GM21528 (cell line): ENCODE measurements around the gene SLC6A18.
"Not testable (repeated sequence)": the region's sequence is repeated elsewhere in the genome, so short reads cannot be mapped to it uniquely, and the experiment has no call there.

Experiments
- ATAC-seq: cut with Tn5 transposase; IDR thresholded peaks from one replicate; pipeline ENCODE4 v1.9.1; 2021; ENCODE audit warnings: mild to moderate bottlenecking, moderate library complexity; ENCODE audit not compliant: unreplicated experiment, low FRiP score

The SLC6A18 gene

DNA sequence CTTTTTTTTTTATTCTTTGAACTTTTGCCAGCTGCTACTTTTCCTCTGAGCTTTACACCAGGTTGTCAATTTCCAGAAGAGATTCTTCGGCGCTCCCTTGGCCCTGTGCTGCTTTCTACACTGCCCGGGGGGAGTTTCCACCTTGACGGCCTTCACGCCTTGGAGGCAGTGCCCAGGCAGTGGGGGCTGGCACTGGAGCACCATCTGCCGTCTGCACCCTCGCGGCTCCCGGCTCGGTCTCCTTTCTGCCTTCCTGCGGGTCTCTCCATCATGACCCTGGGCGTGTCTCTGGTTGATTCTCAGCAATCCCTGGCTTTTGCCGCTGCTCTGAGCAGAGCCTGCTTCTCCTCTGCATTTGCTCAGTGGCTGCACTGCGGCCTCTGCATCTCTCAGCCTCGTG lies 2.9 kb downstream of the SLC6A18 start:
- ATAC-seq = no peak

DNA sequence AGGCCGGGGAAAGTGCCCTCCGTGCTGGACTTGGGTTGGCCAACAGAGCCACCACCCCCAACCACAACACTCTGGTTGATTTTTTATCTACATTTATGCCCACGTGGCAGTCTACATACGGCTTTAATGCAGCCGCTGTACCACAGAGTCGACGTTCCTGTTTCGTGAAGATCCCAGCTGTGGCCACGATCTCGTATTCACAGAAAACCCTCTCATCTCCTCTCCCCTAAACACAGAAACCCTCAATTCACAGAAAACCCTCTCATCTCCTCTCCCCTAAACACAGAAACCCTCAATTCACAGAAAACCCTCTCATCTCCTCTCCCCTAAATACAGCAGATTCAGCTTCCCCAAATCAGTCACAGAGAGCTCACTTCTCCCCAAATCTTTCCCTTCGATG lies 3.8 kb downstream of the SLC6A18 start:
- ATAC-seq = not testable (repeated sequence)

DNA sequence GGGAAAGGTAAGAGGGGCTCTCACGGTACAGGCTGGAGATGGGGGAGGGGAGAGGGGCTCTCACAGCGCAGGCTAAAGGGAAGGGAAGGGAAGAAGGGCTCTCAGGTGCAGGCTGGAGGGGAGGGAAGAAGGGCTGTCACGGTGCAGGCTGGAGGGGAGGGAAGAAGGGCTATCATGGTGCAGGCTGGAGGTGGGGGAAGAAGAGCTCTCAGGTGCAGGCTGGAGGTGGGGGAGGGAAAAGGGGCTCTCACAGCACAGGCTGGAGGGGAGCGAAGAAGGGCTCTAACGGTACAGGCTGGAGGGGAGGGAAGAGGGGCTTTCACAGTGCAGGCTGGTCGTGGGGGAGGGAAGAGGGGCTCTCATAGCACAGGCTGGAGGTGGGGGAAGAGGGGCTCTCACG lies 4.6 kb downstream of the SLC6A18 start:
- ATAC-seq = no peak

DNA sequence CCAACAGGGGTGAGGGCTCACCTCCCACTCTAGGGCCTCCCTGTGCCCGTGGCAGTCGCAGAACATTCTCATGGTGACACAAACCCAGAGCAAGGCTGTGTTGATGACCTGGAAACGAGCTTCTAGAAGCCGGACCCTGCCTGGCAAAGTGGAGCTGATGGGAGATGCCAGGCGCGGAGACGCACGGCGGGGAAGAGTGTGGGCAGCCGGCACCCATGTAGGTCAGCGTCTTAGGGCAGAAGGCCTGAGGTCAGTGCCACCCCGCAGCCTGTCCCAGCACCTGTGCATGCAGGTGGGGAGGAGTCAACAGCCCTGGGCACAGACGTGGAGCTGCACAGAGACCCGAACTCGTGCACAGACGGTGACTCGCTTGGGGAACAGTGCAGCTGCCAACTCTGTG lies 5.4 kb downstream of the SLC6A18 start:
- ATAC-seq = no peak

DNA sequence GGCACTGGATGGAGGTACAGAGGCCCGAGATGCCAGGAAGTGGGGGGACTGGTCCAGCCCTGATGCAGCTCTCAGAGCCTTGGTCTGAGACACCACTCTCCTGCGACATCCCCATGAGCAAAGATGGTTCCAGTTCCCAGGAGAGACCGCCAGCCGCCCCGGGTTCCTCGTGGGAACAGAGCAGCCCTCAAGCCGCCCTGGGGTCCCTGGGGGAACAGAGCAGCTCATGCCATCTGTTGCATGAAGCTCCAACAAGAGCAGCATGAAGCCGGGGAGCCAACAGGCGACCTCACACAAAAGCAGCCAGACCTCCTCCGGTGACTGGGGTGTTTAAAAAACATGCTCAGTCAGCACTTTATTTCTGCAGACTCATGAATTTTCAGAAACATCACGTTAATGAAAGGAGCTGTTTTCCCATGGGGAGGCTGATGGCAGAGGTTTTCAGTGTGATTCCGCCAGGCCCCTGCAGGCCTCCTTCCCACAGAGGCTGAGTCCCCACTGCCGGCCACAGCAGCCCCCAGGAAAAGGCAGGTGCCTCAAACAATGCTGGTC lies 6.2 kb downstream of the SLC6A18 start:
- no peak for ATAC-seq

GRCh38 chr5:1232780-1233179 lies 7.6 kb downstream of the SLC6A18 start:
- no peak for ATAC-seq

DNA sequence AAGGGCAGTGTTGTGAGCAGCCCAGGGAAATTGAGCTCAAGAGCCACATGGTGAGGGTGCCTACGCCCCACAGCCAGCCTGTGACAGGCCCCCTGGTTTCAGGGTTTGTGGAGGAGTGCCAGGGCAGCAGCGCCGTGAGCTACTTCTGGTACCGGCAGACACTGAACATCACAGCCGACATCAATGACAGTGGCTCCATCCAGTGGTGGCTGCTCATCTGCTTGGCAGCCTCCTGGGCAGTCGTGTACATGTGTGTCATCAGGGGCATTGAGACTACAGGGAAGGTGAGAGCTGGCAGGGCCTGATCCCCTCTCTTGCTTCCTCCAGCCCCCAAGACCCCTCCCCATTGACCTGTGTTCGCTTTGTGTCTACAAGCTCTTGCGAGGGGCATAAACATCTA lies 10.2 kb downstream of the SLC6A18 start:
- no peak for ATAC-seq

- ATAC-seq = no peak
Measured at GRCh38 chr5:1235838-1236237, 10.7 kb downstream of the SLC6A18 start.

DNA sequence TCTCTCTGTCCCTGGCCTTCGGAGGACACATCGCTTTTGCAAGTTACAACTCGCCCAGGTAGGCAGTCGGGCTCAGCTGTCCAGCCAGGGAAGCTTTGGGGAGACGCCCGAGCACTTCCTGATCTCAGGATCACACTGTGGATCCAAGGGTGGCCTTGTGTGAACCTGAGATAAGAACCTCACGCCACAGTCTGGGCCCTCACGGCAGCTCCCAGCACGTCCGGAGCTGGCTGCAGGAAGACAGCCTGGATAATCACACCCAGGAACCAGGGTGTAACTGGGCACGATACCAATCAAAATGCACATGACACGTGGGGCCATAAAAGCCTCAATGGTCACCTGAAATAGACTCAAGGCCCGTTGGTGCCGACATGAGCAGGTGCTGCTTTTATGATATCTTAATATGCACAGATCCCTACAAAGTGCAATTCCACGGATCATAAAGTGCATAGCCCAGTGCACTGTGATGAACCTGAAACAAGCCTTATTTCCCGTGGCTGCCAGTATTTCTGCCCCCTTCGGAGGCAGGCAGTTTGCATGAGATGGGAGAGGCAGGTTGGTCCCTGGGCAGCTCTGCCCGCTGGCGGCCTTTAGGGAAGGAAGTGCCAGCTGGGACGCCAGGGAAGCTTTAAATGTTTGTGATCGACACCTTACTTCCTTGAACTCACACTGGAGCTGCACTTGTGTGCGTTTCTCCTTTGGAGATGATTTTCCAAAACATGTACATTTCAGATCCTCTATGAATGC lies 14.5 kb downstream of the SLC6A18 start:
- no peak for ATAC-seq

DNA sequence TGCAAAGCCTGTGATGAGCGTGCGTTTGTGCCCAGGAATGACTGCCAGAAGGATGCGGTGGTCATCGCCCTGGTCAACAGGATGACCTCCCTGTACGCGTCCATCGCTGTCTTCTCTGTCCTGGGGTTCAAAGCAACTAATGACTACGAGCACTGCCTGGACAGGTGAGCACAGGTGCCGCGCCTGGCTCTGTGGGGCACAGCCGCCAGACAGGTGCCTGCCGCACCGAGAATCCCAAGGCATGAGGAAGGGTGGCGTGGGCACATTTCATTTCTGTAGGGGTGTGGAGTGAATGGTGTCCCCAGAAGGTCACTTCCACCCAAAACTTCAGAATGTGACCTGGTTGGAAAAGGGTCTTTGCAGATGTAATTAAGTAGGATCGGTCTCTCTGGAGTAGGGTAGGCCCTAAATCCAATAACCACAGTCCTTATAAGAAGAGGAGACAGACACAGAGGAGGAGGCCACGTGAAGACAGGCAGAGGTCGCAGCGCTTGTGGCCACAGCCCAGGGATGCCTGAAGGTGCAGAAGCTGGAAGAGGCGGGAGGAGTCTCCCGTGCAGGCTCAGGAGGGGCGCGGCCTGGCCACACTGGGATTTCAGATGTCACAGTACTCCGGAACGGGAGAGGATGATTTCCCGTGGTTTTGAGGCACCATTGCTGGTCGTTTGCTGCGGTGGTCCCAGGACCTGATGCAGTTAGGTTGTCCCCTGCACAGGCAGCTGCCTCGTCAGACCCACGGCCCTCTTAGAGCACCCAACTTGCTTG lies 15.5 kb downstream of the SLC6A18 start:
- ATAC-seq = no peak

- no peak for ATAC-seq
Measured at GRCh38 chr5:1241509-1242080, 16.4 kb downstream of the SLC6A18 start.

DNA sequence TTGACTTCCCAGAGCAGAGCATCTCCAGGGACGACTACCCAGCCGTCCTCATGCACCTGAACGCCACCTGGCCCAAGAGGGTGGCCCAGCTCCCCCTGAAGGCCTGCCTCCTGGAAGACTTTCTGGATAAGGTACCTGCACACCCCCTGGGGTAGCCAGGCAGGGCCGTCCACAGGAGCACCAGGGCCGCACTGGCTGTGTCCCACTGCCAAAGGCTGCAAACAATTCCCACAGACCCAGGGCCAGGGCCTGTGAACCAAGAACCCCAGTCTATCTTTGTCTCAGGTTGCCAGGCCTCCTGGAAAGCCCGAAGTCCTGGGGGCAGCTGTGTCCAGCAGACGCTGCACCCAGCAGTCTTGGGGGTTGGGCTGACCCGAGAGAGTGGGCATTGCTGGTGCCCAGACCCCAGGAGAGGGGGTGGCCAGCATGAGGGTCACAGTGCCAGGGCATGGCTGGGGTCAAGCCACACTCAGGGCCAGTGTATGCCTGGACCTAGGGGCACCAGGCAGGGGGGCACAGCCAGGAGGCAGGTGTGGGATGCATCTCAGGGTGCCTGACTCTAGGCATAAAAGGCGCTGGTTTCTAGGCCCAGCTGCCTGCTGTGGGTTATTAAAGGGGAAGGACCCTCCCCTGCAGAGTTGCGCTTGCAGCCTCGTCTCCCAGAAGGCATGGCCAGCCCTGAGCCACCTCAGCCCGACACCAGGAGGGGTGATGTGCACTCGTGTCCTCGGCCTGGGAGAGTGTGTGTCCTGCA lies 17.7 kb downstream of the SLC6A18 start:
- ATAC-seq = no peak

- no peak for ATAC-seq
Measured at GRCh38 chr5:1243487-1244130, 18.4 kb downstream of the SLC6A18 start.

DNA sequence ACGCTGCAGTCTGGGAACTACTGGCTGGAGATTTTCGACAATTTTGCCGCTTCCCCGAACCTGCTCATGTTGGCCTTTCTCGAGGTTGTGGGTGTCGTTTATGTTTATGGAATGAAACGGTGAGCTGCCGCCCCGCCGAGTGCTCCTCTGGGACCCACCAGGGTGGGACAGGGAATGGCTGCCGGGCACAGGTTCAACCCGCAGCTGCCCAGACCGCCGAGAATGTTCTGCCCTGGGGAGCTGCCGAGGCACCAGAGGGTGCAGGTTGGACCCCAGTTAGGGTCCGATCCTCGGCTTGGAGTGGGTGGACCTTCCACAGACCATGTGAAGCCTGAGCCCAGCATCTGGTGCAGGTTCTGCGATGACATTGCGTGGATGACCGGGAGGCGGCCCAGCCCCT lies 19.1 kb downstream of the SLC6A18 start:
- ATAC-seq = no peak

DNA sequence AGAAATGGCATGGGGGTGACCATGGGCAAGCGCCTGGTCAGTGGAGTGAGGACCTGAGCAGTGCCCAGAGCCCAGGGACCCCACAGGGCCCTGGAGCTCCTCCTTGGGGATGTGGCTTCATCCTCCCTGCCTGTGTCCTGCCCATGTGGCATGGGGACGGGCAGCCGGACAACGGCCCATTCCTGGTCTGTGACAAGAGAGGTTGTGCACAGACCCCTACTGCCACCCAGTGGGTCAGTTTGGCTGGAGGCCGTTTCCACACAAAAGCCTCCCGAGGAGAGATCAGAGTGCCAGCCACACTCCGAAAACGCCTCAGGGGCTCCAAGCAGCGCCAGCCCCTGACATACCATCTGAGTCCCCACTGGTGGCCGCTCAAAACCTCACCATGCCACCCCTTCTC lies 19.8 kb downstream of the SLC6A18 start:
- ATAC-seq = no peak

DNA sequence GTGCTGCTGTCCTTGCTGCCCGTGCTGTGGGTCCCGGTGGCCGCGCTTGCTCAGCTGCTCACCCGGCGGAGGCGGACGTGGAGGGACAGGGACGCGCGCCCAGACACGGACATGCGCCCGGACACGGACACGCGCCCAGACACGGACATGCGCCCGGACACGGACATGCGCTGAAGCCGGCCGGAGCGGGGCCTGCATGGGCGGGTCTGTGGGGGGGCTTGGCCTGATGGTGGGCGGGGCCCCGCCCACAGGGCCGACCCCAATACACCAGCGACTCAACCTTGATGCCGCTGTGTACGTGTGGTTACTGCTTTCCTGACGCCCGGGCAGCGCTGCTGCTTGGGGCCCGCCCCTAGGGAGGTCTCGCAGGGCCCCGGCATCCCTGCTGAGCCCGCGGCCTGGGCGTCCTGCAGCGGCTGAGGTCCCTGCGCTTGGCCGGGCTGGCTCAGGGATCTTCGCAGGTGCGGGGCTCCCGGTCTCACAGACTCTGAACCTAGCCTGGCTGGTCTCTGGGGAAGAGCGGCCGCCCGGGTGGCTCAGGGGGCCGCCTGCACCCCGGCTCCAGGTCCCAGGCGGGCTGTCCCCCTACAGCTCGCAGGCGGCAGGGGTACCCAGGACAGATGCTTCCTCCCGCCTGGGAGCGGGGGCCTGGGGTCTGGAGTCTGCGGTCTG lies 20.9 kb downstream of the SLC6A18 start:
- no peak for ATAC-seq

DNA sequence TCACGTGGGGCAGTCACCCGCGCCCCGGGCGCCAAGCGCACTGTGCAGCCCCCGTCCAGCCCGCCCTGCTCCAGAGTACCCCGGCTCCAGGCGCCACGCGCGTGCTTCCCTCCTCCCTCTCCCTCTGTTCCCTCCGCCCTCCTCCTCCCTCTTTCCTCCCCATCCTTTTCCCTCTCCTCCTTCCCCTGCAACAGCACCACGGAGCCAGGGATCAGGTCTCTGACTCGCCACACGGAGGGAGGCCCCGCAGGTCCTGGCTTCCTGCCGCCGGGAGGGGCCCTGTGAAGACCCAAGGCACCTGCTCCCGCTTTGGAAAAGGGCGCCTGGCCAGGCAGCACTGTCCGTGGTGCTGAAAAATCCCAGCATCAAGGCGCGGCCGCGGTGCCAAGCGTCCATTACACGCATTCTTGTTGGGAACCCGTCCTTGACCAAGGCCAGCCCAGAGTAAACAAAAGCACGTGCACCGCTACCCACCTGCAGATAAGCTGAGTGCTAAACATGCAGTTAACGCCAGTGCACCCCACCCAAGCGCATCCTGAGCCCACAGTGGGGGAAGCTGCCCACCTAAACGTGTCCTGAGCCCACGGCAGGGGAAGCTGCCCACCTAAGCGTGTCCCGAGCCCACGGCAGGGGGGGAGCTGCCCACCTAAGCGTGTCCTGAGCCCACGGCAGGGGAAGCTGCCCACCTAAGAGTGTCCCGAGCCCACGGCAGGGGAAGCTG lies 21.7 kb downstream of the SLC6A18 start:
- ATAC-seq = no peak

DNA sequence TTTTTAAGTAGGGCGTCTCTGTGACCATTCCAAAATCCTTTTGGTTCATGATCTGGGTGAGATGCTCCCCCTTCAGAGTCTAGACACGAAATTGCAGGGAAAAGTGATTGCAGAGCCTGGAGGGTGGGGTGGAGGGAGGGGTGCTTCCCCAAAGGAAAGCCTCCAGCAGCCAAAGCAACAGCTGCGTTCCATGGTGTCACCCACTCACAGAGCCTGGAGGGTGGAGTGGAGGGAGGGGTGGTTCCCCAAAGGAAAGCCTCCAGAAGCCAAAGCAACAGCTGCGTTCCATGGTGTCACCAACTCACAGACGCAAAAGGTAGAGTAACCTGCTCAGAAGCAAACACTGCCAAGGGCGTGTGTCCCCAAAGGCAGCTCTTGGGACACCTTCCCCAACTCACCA lies 22.6 kb downstream of the SLC6A18 start:
- ATAC-seq = no peak
